CD4-positive, CD25-positive, alpha-beta regulatory T cell (primary cell): ENCODE data around the gene RCOR3. TPM values are rescaled to one million over a fixed set of nuclear protein-coding genes. Genes with fewer than 3 reads are reported as not detected.

Source experiments
- ATAC-seq, 2 donors: fragments of 150-1000 bp; cut with Tn5 transposase; one replicate each; pipeline ENCODE4 v1.10.0; 2021; ENCODE audit warnings: low read depth in 2 of 2, moderate number of reproducible peaks in 2 of 2, moderate library complexity in 1 of 2
- DNase-seq, 3 donors: peaks; one replicate each; pipeline versions ENCODE4 v3.0.0 to v3.0.0-alpha.2; 2012 to 2022; ENCODE audit warnings: mixed read lengths in 1 of 3
- H3K27ac ChIP-seq: one replicate; pipeline ENCODE4 v1.7.0; 2013; ENCODE audit warnings: mild to moderate bottlenecking, low read length; ENCODE audit not compliant: insufficient read depth, poor library complexity, severe bottlenecking
- H3K27me3 ChIP-seq: one replicate; pipeline ENCODE4 v1.7.0; 2013; ENCODE audit warnings: low read length; ENCODE audit not compliant: control insufficient read depth, insufficient read depth
- H3K36me3 ChIP-seq: one replicate; pipeline ENCODE4 v1.7.0; 2013; ENCODE audit warnings: mild to moderate bottlenecking, low read length, moderate library complexity; ENCODE audit not compliant: control insufficient read depth, insufficient read depth
- H3K4me1 ChIP-seq: 2 replicates; pipeline ENCODE4 v1.7.0; 2013; ENCODE audit warnings: mild to moderate bottlenecking, low read length; ENCODE audit not compliant: insufficient read depth, control insufficient read depth, poor library complexity, severe bottlenecking
- H3K4me3 ChIP-seq: one replicate; pipeline ENCODE4 v1.7.0; 2013; ENCODE audit warnings: low read depth, mild to moderate bottlenecking, low read length, moderate library complexity
- H3K9me3 ChIP-seq, 2 experiments: 1 replicate in 1 of 2; 2 replicates in 1 of 2; pipeline ENCODE4 v1.7.0; 2013; ENCODE audit warnings: low read length in 2 of 2, mild to moderate bottlenecking in 1 of 2, moderate library complexity in 1 of 2; ENCODE audit not compliant: control insufficient read depth in 2 of 2
- H3K27ac Mint-ChIP-seq, 3 donors: one replicate each; pipeline ENCODE4 v1.8.0; 2020 to 2022; ENCODE audit warnings: mild to moderate bottlenecking in 3 of 3, mixed read lengths in 3 of 3, moderate library complexity in 2 of 3
- H3K27me3 Mint-ChIP-seq: one replicate; pipeline ENCODE4 v1.8.0; 2022; ENCODE audit warnings: mild to moderate bottlenecking, mixed read lengths
- H3K36me3 Mint-ChIP-seq: one replicate; pipeline ENCODE4 v1.8.0; 2020; ENCODE audit warnings: mixed read lengths
- H3K4me1 Mint-ChIP-seq, 4 donors: one replicate each; pipeline ENCODE4 v1.8.0; 2020 to 2022; ENCODE audit warnings: mixed read lengths in 4 of 4, mild to moderate bottlenecking in 1 of 4
- H3K4me3 Mint-ChIP-seq, 4 donors: one replicate each; pipeline ENCODE4 v1.8.0; 2020 to 2022; ENCODE audit warnings: mild to moderate bottlenecking in 4 of 4, mixed read lengths in 4 of 4, moderate library complexity in 3 of 4
- H3K9me3 Mint-ChIP-seq, 7 donors: one replicate each; pipeline ENCODE4 v1.8.0; 2020 to 2022; ENCODE audit warnings: mixed read lengths in 7 of 7, mild to moderate bottlenecking in 3 of 7, moderate library complexity in 2 of 7
- polyA plus RNA-seq, 4 donors: library from polyadenylated mRNA; unstranded; fragments of 300-500 nt; fragmentation: Illumina TruSeq; gene quantifications; one replicate each; pipeline ENCODE4 v1.2.3, GENCODE V29; 2021
- total RNA-seq: library from RNA; stranded (reverse); gene quantifications from one replicate; pipeline ENCODE4 v1.2.3, GENCODE V29; 2022

The RCOR3 gene
- total and polyA plus RNA-seq, 5 donors from 2014 or later, result 22.7 to 73.9 (median 26.8) TPM

DNA sequence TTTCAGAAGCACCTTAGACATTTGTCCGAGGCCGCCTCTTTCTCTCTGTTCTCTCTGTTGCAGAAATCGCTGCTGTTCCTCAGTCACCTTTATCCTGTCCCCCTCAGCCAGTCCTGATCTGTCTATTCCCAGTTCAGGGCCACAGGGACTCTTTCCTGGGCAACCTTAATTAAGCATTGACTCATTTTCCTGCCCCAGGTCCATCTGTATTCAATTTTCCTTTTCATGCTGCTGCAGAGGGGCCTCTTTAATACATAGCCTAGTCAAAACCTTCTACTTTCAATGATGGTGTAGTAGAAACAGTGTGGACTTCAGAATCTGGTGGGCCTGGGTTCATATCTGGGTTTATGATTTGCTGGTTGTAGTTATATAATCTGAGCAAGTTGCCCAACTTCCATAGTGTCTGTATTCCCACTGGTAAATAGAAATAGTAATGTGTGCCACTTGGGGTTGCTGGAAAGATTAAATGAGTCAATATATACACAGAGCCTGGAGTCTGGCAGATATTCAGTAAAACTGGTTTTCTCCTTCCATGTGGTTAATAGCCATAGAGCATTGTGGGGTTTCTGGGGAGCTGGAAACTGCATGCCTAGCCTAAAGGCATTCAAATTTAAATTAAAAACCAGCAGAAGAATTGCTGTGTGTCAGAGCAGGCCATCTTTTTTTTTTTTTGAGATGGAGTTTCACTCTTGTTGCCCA lies 72.0 kb downstream of the RCOR3 start:
- Mint-ChIP-seq H3K9me3 (no peaks in the 10 kb centered on the region), H3K27ac (peak overlapping the region; percentile 90 to 100 (median 95))
- no peak overlapping the region for H3K27ac ChIP-seq

DNA sequence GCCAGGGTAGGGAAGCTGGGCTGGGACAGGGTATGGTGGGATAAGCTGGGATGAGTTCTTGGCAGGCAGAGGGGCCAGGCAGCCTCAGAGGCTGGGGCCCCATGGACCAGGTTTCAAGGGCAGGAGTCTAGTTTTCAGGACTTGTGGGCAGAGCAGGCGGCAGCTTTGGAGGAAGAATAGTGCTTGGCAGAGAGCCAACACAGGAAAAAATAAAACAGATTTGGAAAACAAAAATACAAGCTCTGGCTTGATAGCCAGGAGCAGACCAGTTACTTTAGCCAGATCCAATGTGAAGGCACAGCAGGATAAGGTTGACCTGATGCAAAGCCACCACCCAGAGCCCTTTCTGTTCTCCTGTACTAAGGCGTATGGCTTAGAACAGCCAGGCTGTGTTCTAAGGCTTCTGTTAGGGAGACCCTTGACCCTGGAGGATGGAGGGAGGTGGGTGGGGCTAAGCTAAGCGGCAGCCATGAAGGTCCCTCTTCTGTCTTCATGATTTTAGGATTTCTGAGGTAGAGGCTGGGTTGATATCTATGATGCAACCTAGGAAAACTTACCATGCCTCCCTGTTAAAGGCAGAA lies 73.0 kb downstream of the RCOR3 start:
- Mint-ChIP-seq H3K27ac (peak overlapping the region; percentile 77 to 90 (median 90)), H3K27me3 (no peaks in the 10 kb centered on the region), H3K9me3 (no peaks in the 10 kb centered on the region), H3K4me3 (peak overlapping the region in 3 of 4 donors; percentile 35 to 96 (median 95)), H3K4me1 (peaks cover 52 to 98% (median 83%) of the 10 kb centered on the region in 4 donors), H3K36me3 (peaks cover 12% of the 10 kb centered on the region)
- no peaks in the 10 kb centered on the region for H3K9me3 ChIP-seq
- DNase-seq (no peak), ATAC-seq (no peak)
- H3K27me3 ChIP-seq, result no peaks in the 10 kb centered on the region
- no peak overlapping the region for H3K4me3 ChIP-seq
- H3K36me3 ChIP-seq, result peaks cover 2% of the 10 kb centered on the region
- peaks cover 93% of the 10 kb centered on the region for H3K4me1 ChIP-seq
- H3K27ac ChIP-seq, result peak overlapping the region; percentile 28

More for the DNA sequence above, 72.0 kb downstream of the RCOR3 start:
- peaks cover 14% of the 10 kb centered on the region for H3K36me3 Mint-ChIP-seq
- H3K4me3 Mint-ChIP-seq, result peak overlapping the region; percentile 90 to 97 (median 96)
- peaks cover 49 to 92% (median 76%) of the 10 kb centered on the region in 4 donors for H3K4me1 Mint-ChIP-seq
- DNase-seq, result no peak
- Histone ChIP-seq H3K4me1 (peaks cover 86% of the 10 kb centered on the region), H3K36me3 (peaks cover 2% of the 10 kb centered on the region), H3K27me3 (no peaks in the 10 kb centered on the region), H3K4me3 (peak overlapping the region; percentile 91), H3K9me3 (no peaks in the 10 kb centered on the region)
- no peaks in the 10 kb centered on the region for H3K27me3 Mint-ChIP-seq
- ATAC-seq, result no peak

DNA sequence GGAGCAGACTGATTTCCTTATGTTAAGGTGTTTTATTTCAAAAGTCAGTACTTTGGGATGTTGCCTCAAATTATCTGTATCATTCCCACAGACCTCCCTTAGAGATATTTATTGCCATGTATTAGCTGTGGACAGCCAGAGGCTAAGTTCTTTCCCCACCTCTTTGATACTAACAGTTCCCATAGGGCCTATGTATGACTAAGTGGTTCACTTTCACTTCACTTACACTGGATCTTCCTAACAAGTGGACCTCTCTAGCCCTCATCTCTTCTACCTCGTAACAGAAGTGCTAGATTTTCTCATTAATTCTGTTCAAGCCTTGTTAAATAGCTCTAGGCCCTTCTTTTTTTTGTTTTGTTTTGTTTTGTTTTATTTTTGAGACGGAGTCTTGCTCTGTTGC lies 73.7 kb downstream of the RCOR3 start:
- Histone ChIP-seq H3K27me3 (no peaks in the 10 kb centered on the region), H3K4me1 (peaks cover 94% of the 10 kb centered on the region), H3K4me3 (no peak overlapping the region), H3K27ac (peak overlapping the region; percentile 25), H3K36me3 (peaks cover 2% of the 10 kb centered on the region), H3K9me3 (no peaks in the 10 kb centered on the region)
- Mint-ChIP-seq H3K36me3 (peaks cover 12% of the 10 kb centered on the region), H3K27me3 (no peaks in the 10 kb centered on the region), H3K27ac (peak overlapping the region; percentile 77 to 90 (median 90)), H3K4me1 (peaks cover 57 to 99% (median 88%) of the 10 kb centered on the region in 4 donors), H3K4me3 (peak overlapping the region; percentile 5 to 63 (median 19)), H3K9me3 (no peaks in the 10 kb centered on the region)
- no peak for ATAC-seq
- DNase-seq, result no peak

DNA sequence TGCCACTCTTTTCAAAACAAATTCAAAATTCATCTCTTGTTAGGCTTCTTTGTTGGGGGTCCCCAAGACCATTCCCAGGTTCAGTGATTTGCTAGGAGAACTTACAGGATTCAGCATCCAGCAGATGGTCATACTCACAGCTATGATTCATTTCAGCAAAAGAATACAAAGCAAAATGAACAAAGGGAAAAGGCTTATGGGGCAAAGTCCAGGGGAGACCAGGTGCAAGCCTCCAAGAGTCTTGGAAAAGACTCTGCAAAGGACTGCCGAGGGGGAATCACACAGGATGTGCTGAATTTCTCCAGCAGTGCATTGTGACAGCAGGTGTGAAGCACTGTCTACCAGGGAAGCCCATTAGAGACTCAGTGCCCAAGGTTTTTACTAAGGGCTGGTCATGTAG lies 74.7 kb downstream of the RCOR3 start:
- H3K36me3 Mint-ChIP-seq, result peaks cover 12% of the 10 kb centered on the region

DNA sequence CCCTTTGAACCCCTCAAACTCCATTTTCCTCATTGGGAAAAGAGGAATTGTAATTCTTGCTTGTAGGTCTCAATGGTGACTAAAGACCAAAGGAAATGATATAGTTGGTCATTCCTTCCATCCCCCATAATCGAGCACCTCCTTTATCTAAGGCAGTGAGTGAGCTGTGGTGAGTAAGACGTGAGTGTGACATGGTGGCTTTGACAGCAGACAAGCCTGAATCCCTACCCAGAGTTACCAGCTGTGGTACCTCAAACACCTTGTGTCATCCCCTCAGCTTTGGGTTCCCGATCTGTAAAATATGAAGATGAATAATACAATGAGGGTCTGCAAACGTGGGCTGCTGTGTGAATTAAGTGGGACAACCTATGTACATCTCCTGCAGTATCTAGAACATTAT lies 75.8 kb downstream of the RCOR3 start:
- peaks cover 56 to 99% (median 85%) of the 10 kb centered on the region in 4 donors for H3K4me1 Mint-ChIP-seq
- H3K27me3 ChIP-seq, result no peaks in the 10 kb centered on the region
- H3K27ac ChIP-seq, result peak overlapping the region; percentile 74
- peaks cover 0 to 2% (median 0%) of the 10 kb centered on the region in 7 donors for H3K9me3 Mint-ChIP-seq
- no peak for DNase-seq
- H3K4me3 Mint-ChIP-seq, result peak overlapping the region; percentile 72 to 88 (median 78)
- no peaks in the 10 kb centered on the region for H3K27me3 Mint-ChIP-seq
- no peaks in the 10 kb centered on the region for H3K9me3 ChIP-seq
- peak overlapping the region; percentile 79 for H3K4me3 ChIP-seq
- peaks cover 9% of the 10 kb centered on the region for H3K36me3 ChIP-seq
- peaks cover 94% of the 10 kb centered on the region for H3K4me1 ChIP-seq
- H3K36me3 Mint-ChIP-seq, result peaks cover 7% of the 10 kb centered on the region
- H3K27ac Mint-ChIP-seq, result peak overlapping the region; percentile 90 to 95 (median 94)
- no peak for ATAC-seq

More for the DNA sequence above, 74.7 kb downstream of the RCOR3 start:
- H3K4me3 Mint-ChIP-seq, result peak overlapping the region in 2 of 4 donors; percentile 34 to 65
- Histone ChIP-seq H3K27me3 (no peaks in the 10 kb centered on the region), H3K9me3 (no peaks in the 10 kb centered on the region), H3K4me3 (no peak overlapping the region), H3K4me1 (peaks cover 94% of the 10 kb centered on the region), H3K27ac (peak overlapping the region; percentile 25), H3K36me3 (peaks cover 5% of the 10 kb centered on the region)
- H3K4me1 Mint-ChIP-seq, result peaks cover 53 to 99% (median 87%) of the 10 kb centered on the region in 4 donors
- peak overlapping the region; percentile 3 to 94 (median 90) for H3K27ac Mint-ChIP-seq
- H3K9me3 Mint-ChIP-seq, result no peaks in the 10 kb centered on the region
- ATAC-seq (no peak), DNase-seq (no peak)
- H3K27me3 Mint-ChIP-seq, result no peaks in the 10 kb centered on the region

DNA sequence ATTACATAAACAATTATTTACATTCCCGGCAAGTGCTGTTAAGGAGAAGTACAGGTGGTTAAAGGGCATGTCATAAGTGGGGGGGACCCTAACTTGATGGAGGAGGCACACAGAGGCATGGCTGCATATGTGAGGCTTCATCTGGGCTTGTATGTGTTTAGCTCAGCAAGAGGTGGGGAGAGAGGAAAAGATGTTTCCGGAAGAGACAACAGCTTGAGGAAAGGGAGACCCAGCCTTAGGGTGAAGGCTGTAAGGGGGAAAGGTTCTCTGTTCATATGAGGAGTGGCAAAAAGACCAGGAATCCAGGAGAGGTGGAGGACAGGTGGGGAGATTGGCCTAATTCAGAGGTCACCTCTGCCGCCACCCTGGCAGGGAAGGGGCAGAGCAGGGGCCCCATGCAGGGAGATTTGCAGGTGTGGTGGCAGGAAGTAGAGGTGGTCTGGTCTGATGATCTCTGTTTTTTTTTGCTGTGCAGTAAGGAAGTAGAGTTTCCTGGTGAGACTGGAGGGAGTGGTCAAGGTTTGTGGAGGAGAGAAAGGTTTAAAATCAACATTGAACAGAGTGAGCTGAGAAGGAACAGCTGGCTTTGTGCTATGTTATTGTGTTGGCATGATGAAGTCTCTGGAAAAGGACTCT lies 76.5 kb downstream of the RCOR3 start:
- H3K4me1 ChIP-seq, result peaks cover 93% of the 10 kb centered on the region
- H3K36me3 ChIP-seq, result peaks cover 9% of the 10 kb centered on the region
- H3K4me1 Mint-ChIP-seq, result peaks cover 50 to 99% (median 80%) of the 10 kb centered on the region in 4 donors
- H3K27ac Mint-ChIP-seq, result peak overlapping the region; percentile 90 to 95 (median 94)
- H3K9me3 ChIP-seq, result no peaks in the 10 kb centered on the region
- peak overlapping the region; percentile 79 for H3K4me3 ChIP-seq
- H3K27ac ChIP-seq, result peak overlapping the region; percentile 74
- H3K9me3 Mint-ChIP-seq, result peaks cover 0 to 2% (median 0%) of the 10 kb centered on the region in 7 donors
- no peaks in the 10 kb centered on the region for H3K27me3 Mint-ChIP-seq
- H3K36me3 Mint-ChIP-seq, result peaks cover 4% of the 10 kb centered on the region
- ATAC-seq (peak; percentile 72 to 73), DNase-seq (peak in 2 of 3 donors; percentile 28 to 78)
- H3K27me3 ChIP-seq, result no peaks in the 10 kb centered on the region
- peak overlapping the region; percentile 72 to 88 (median 78) for H3K4me3 Mint-ChIP-seq

DNA sequence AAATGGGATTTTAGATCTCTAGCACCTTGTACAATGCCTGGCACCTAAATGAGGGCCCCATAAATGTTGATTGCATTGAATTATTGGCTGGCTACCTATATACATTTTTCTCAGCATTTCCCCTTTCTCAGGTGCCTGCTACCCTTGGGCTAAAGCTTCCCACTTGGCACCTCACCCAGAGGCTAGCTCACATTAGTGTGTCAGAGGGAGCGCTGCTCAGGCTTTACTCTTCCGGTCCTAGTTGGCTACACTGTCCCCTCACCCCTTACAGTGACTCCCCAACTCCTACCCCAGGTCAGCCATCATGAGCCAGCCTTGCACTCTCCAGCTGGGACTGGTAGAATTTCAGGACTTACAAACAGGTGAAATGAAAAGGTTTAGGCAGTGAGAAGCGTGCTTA lies 77.0 kb downstream of the RCOR3 start:
- H3K4me1 ChIP-seq, result peaks cover 92% of the 10 kb centered on the region
- Mint-ChIP-seq H3K36me3 (peaks cover 4% of the 10 kb centered on the region), H3K4me1 (peaks cover 44 to 99% (median 80%) of the 10 kb centered on the region in 4 donors), H3K27me3 (no peaks in the 10 kb centered on the region), H3K27ac (peak overlapping the region; percentile 90 to 95 (median 94)), H3K9me3 (peaks cover 0 to 4% (median 0%) of the 10 kb centered on the region in 7 donors), H3K4me3 (peak overlapping the region; percentile 72 to 88 (median 78))
- peak overlapping the region; percentile 79 for H3K4me3 ChIP-seq
- H3K27me3 ChIP-seq, result no peaks in the 10 kb centered on the region
- peaks cover 7% of the 10 kb centered on the region for H3K36me3 ChIP-seq
- ATAC-seq (no peak), DNase-seq (no peak)
- no peaks in the 10 kb centered on the region for H3K9me3 ChIP-seq
- peak overlapping the region; percentile 74 for H3K27ac ChIP-seq
